ENCODE data around the gene ZNF438. TPM values are rescaled to one million over a fixed set of nuclear protein-coding genes. Genes with fewer than 3 reads are reported as not detected.

Gene ZNF438
- total RNA-seq, 1 experiment from 2014 or later: 2.0 TPM

DNA sequence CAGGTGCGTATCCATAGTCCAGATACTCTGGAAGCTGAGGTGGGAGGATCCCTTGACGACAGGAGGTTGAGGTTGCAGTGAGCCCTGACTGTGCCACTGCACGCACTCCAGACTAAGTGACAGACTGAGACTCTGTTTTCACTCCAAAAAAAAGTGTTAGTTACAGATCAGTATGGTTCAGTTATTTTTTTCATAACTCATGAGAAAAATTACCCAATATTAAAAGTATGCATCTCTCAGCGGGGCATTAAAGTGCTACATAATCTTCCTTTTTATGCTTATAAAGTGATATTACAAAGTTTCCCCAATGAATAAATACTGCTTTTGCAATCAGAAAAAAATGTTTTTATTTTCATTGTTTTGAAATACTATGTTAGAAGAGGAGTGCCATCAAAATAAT lies 147.9 kb downstream of the ZNF438 start:
- Histone ChIP-seq H3K9me3 (ENCODE audit: control insufficient read depth, insufficient read depth, low read depth, low read length) (no peaks in the 10 kb centered on the region), H3K4me1 (ENCODE audit: control insufficient read depth, insufficient read depth, low read length) (no peaks in the 10 kb centered on the region; the same call in 1 of the 2 replicates), H3K4me3 (ENCODE audit: low read depth in 2 of 2, low read length in 2 of 2) (no peak overlapping the region), H3K27me3 (ENCODE audit: control insufficient read depth, insufficient read depth, low read length) (no peaks in the 10 kb centered on the region), H3K36me3 (ENCODE audit: control insufficient read depth, insufficient read depth, low read length) (no peaks in the 10 kb centered on the region), H3K27ac (ENCODE audit: low read length) (no peak overlapping the region)
- in situ Hi-C loops (cut with HindIII; ENCODE audit: low pct_unique_long_range_greater_than_20kb, low sequenced_read_pairs): no loop called here
- no TSS peak for BruUV-seq (replicated peaks)
- TF ChIP-seq REST (IDR thresholded peaks at IDR 0.05; ENCODE audit: insufficient read depth in 1 of 2, low read depth in 2 of 2, low read length in 1 of 2) (no peak), CTCF (IDR thresholded peaks at IDR 0.05) (no peak), SIN3A (IDR thresholded peaks at IDR 0.05; ENCODE audit: borderline replicate concordance, insufficient read depth, low read depth, low read length) (no peak), POLR2AphosphoS5 (IDR thresholded peaks at IDR 0.05; ENCODE audit: low read depth, low read length) (no peak), TCF7L2 (IDR thresholded peaks at IDR 0.05; ENCODE audit: low read depth, low read length) (no peak)
- POLR2A ChIA-PET: no interaction called here
- intact Hi-C loops (cut with micrococcal nuclease; ENCODE audit: unreplicated experiment): no loop called here
- CTCF ChIA-PET: no interaction called here
- DNase-seq (ENCODE audit: low read depth, low spot score) (no peak), ATAC-seq (no peak)

DNA sequence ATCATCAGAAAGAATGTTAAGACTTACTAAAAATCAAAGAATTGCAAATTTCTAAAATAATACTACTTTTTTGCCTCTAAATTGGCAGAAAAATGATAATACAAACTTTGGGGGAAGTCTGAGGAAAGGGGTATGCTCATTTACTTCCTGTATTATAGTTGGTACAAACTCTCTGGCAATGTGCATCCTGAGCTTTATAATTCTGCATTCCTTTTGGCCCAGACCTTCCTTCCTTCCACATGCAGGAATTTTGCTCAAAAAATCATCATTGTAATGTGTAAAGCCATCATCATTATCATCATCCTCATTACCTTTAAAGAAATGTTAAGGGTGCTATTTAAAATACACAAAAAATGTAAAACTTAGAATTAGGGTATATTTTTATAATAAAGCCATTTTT lies 148.5 kb downstream of the ZNF438 start:
- intact Hi-C loops (cut with micrococcal nuclease; ENCODE audit: unreplicated experiment) (no loop called here), in situ Hi-C loops (cut with HindIII; ENCODE audit: low pct_unique_long_range_greater_than_20kb, low sequenced_read_pairs) (no loop called here)
- no peak overlapping the region for H3K4me3 ChIP-seq (ENCODE audit: low read depth in 2 of 2, low read length in 2 of 2)
- no peak for ATAC-seq
- no peak for DNase-seq (ENCODE audit: low read depth, low spot score)
- CTCF ChIA-PET: no interaction called here
- H3K36me3 ChIP-seq (ENCODE audit: control insufficient read depth, insufficient read depth, low read length): no peaks in the 10 kb centered on the region
- H3K27me3 ChIP-seq (ENCODE audit: control insufficient read depth, insufficient read depth, low read length): no peaks in the 10 kb centered on the region
- POLR2A ChIA-PET: no interaction called here
- no TSS peak for BruUV-seq (replicated peaks)
- no peaks in the 10 kb centered on the region for H3K9me3 ChIP-seq (ENCODE audit: control insufficient read depth, insufficient read depth, low read depth, low read length)
- no peaks in the 10 kb centered on the region; the same call in 1 of the 2 replicates for H3K4me1 ChIP-seq (ENCODE audit: control insufficient read depth, insufficient read depth, low read length)
- H3K27ac ChIP-seq (ENCODE audit: low read length): no peak overlapping the region
- no peak for TF ChIP-seq SIN3A (IDR thresholded peaks at IDR 0.05; ENCODE audit: borderline replicate concordance, insufficient read depth, low read depth, low read length)
- TF ChIP-seq CTCF (IDR thresholded peaks at IDR 0.05): no peak
- no peak for TF ChIP-seq TCF7L2 (IDR thresholded peaks at IDR 0.05; ENCODE audit: low read depth, low read length)
- TF ChIP-seq REST (IDR thresholded peaks at IDR 0.05; ENCODE audit: insufficient read depth in 1 of 2, low read depth in 2 of 2, low read length in 1 of 2): no peak
- no peak for TF ChIP-seq POLR2AphosphoS5 (IDR thresholded peaks at IDR 0.05; ENCODE audit: low read depth, low read length)

All from Panc1 (cell line).